ENCODE results near the gene FOXJ2. TPM values are rescaled to one million over a fixed set of nuclear protein-coding genes. Genes with fewer than 3 reads are reported as not detected.
A peak's percentile ranks its signal among the peaks of the same experiment; 100 is the strongest.
"Not testable (repeated sequence)": the region's sequence is repeated elsewhere in the genome, so short reads cannot be mapped to it uniquely, and the experiment has no call there.

FOXJ2 gene
- total RNA-seq, 4 donors from 2014 or later = 7.4 to 37.7 (median 10.8) TPM

GRCh38 chr12:8078916-8079315 lies 46.4 kb downstream of the FOXJ2 start:
- Histone ChIP-seq H3K36me3 (no peaks in the 10 kb centered on the region), H3K4me1 (no peaks in the 10 kb centered on the region), H3K9me3 (no peaks in the 10 kb centered on the region), H3K27me3 (no peaks in the 10 kb centered on the region), H3K27ac (no peak overlapping the region), H3K4me3 (no peak overlapping the region)
- intact Hi-C loops (cut with DNase I; ENCODE audit: low total_unique reads) = no loop called here
- TF ChIP-seq POLR2A (IDR thresholded peaks at IDR 0.05) = no peak
- no peak for TF ChIP-seq CTCF (IDR thresholded peaks at IDR 0.05)
- no peak for DNase-seq

GRCh38 chr12:8080120-8080519 lies 47.6 kb downstream of the FOXJ2 start:
- Histone ChIP-seq H3K27me3 (no peaks in the 10 kb centered on the region), H3K4me1 (no peaks in the 10 kb centered on the region), H3K36me3 (no peaks in the 10 kb centered on the region), H3K9me3 (no peaks in the 10 kb centered on the region), H3K4me3 (no peak overlapping the region), H3K27ac (no peak overlapping the region)
- no peak for DNase-seq
- intact Hi-C loops (cut with DNase I; ENCODE audit: low total_unique reads) = no loop called here
- TF ChIP-seq POLR2A (IDR thresholded peaks at IDR 0.05) (no peak), CTCF (IDR thresholded peaks at IDR 0.05) (no peak)

- DNase-seq = no peak
- no peak for TF ChIP-seq POLR2A (IDR thresholded peaks at IDR 0.05)
- TF ChIP-seq CTCF (IDR thresholded peaks at IDR 0.05) = no peak
- Histone ChIP-seq H3K27me3 (no peaks in the 10 kb centered on the region), H3K9me3 (no peaks in the 10 kb centered on the region), H3K36me3 (no peaks in the 10 kb centered on the region), H3K4me1 (no peaks in the 10 kb centered on the region), H3K27ac (peak overlapping the region; percentile 95 to 96), H3K4me3 (peak overlapping the region; percentile 82 to 97)
- intact Hi-C loops (cut with DNase I; ENCODE audit: low total_unique reads) = no loop called here
Observed at GRCh38 chr12:8081251-8081920, 48.9 kb downstream of the FOXJ2 start.

GRCh38 chr12:8082808-8083100 lies 50.2 kb downstream of the FOXJ2 start:
- intact Hi-C loops (cut with DNase I; ENCODE audit: low total_unique reads) = no loop called here
- H3K27me3 ChIP-seq = no peaks in the 10 kb centered on the region
- H3K36me3 ChIP-seq = no peaks in the 10 kb centered on the region
- DNase-seq = no peak
- TF ChIP-seq CTCF (IDR thresholded peaks at IDR 0.05) = no peak
- no peak for TF ChIP-seq POLR2A (IDR thresholded peaks at IDR 0.05)
- H3K4me3 ChIP-seq = peak overlapping the region; percentile 82 to 97
- no peaks in the 10 kb centered on the region for H3K4me1 ChIP-seq
- peak overlapping the region; percentile 95 to 96 for H3K27ac ChIP-seq
- H3K9me3 ChIP-seq = no peaks in the 10 kb centered on the region

- intact Hi-C loops (cut with DNase I; ENCODE audit: low total_unique reads); H3K9me3 ChIP-seq; DNase-seq; H3K27me3 ChIP-seq; H3K36me3 ChIP-seq; H3K4me1 ChIP-seq; H3K27ac ChIP-seq; H3K4me3 ChIP-seq: not testable (repeated sequence)
Observed at GRCh38 chr12:8084351-8084750, 51.8 kb downstream of the FOXJ2 start.

- no peak overlapping the region for H3K4me3 ChIP-seq
- intact Hi-C loops (cut with DNase I; ENCODE audit: low total_unique reads) = no loop called here
- H3K36me3 ChIP-seq = no peaks in the 10 kb centered on the region
- H3K27me3 ChIP-seq = no peaks in the 10 kb centered on the region
- TF ChIP-seq POLR2A (IDR thresholded peaks at IDR 0.05) (no peak), CTCF (IDR thresholded peaks at IDR 0.05) (no peak)
- H3K27ac ChIP-seq = no peak overlapping the region
- H3K9me3 ChIP-seq = no peaks in the 10 kb centered on the region
- no peaks in the 10 kb centered on the region for H3K4me1 ChIP-seq
- no peak for DNase-seq
Observed at GRCh38 chr12:8087666-8088065, 55.1 kb downstream of the FOXJ2 start.

Measured in uterus (tissue), 4 donors.